ENCODE results near the gene EIF3CL.
"Not testable (repeated sequence)": the region's sequence is repeated elsewhere in the genome, so short reads cannot be mapped to it uniquely, and the experiment has no call there.

The EIF3CL gene

GRCh38 chr16:28403220-28404072, at the start of gene EIF3CL:
Gene EIF3CL, minus strand, starts transcription at chr16:28403841. Its CDS starts 223 bp downstream, at chr16:28403618.
- H2AFZ ChIP-seq; H3K27me3 ChIP-seq (ENCODE audit: control insufficient read depth, insufficient read depth, low read length); H3K36me3 ChIP-seq (ENCODE audit: control insufficient read depth, insufficient read depth, low read length); H3K4me3 ChIP-seq (ENCODE audit: low read depth, low read length); H3K9me3 ChIP-seq (ENCODE audit: control insufficient read depth, low read length); H3K9ac ChIP-seq; H3K4me1 ChIP-seq; H3K27ac ChIP-seq; H3K79me2 ChIP-seq; H3K4me2 ChIP-seq (ENCODE audit: low read length): not testable (repeated sequence)

- H3K27me3 ChIP-seq (ENCODE audit: control insufficient read depth, insufficient read depth, low read length); H3K9ac ChIP-seq; H3K27ac ChIP-seq; H3K4me1 ChIP-seq; H3K79me2 ChIP-seq; H2AFZ ChIP-seq; H3K9me3 ChIP-seq (ENCODE audit: control insufficient read depth, low read length); H3K36me3 ChIP-seq (ENCODE audit: control insufficient read depth, insufficient read depth, low read length); H3K4me3 ChIP-seq (ENCODE audit: low read depth, low read length); H3K4me2 ChIP-seq (ENCODE audit: low read length): not testable (repeated sequence)
These were observed 43.4 kb upstream of the EIF3CL start for GRCh38 chr16:28447081-28447480.

GRCh38 chr16:28446388-28446787, 42.7 kb upstream of the EIF3CL start:
- not testable (repeated sequence) for H3K9me3 ChIP-seq (ENCODE audit: control insufficient read depth, low read length); H3K27ac ChIP-seq; H3K4me1 ChIP-seq; H3K27me3 ChIP-seq (ENCODE audit: control insufficient read depth, insufficient read depth, low read length); H3K4me3 ChIP-seq (ENCODE audit: low read depth, low read length); H2AFZ ChIP-seq; H3K79me2 ChIP-seq; H3K9ac ChIP-seq; H3K4me2 ChIP-seq (ENCODE audit: low read length); H3K36me3 ChIP-seq (ENCODE audit: control insufficient read depth, insufficient read depth, low read length)

GRCh38 chr16:28443943-28444342, 40.3 kb upstream of the EIF3CL start:
- not testable (repeated sequence) for H3K9ac ChIP-seq; H3K36me3 ChIP-seq (ENCODE audit: control insufficient read depth, insufficient read depth, low read length); H3K9me3 ChIP-seq (ENCODE audit: control insufficient read depth, low read length); H2AFZ ChIP-seq; H3K27me3 ChIP-seq (ENCODE audit: control insufficient read depth, insufficient read depth, low read length); H3K27ac ChIP-seq; H3K4me2 ChIP-seq (ENCODE audit: low read length); H3K79me2 ChIP-seq; H3K4me3 ChIP-seq (ENCODE audit: low read depth, low read length); H3K4me1 ChIP-seq

- not testable (repeated sequence) for H3K36me3 ChIP-seq (ENCODE audit: control insufficient read depth, insufficient read depth, low read length); H2AFZ ChIP-seq; H3K27me3 ChIP-seq (ENCODE audit: control insufficient read depth, insufficient read depth, low read length); H3K4me1 ChIP-seq; H3K27ac ChIP-seq; H3K79me2 ChIP-seq; H3K4me3 ChIP-seq (ENCODE audit: low read depth, low read length); H3K4me2 ChIP-seq (ENCODE audit: low read length); H3K9me3 ChIP-seq (ENCODE audit: control insufficient read depth, low read length); H3K9ac ChIP-seq
These were observed 35.3 kb upstream of the EIF3CL start for GRCh38 chr16:28438899-28439298.

GRCh38 chr16:28435340-28435739, 31.7 kb upstream of the EIF3CL start:
- H3K9me3 ChIP-seq (ENCODE audit: control insufficient read depth, low read length); H3K27ac ChIP-seq; H3K36me3 ChIP-seq (ENCODE audit: control insufficient read depth, insufficient read depth, low read length); H3K4me1 ChIP-seq; H3K9ac ChIP-seq; H2AFZ ChIP-seq; H3K4me2 ChIP-seq (ENCODE audit: low read length); H3K4me3 ChIP-seq (ENCODE audit: low read depth, low read length); H3K27me3 ChIP-seq (ENCODE audit: control insufficient read depth, insufficient read depth, low read length); H3K79me2 ChIP-seq: not testable (repeated sequence)

GRCh38 chr16:28426060-28426680, 22.5 kb upstream of the EIF3CL start:
- not testable (repeated sequence) for H3K4me3 ChIP-seq (ENCODE audit: low read depth, low read length); H3K79me2 ChIP-seq; H3K4me1 ChIP-seq; H3K27me3 ChIP-seq (ENCODE audit: control insufficient read depth, insufficient read depth, low read length); H3K36me3 ChIP-seq (ENCODE audit: control insufficient read depth, insufficient read depth, low read length); H3K4me2 ChIP-seq (ENCODE audit: low read length); H2AFZ ChIP-seq; H3K9ac ChIP-seq; H3K27ac ChIP-seq; H3K9me3 ChIP-seq (ENCODE audit: control insufficient read depth, low read length)

- not testable (repeated sequence) for H3K4me3 ChIP-seq (ENCODE audit: low read depth, low read length); H3K79me2 ChIP-seq; H3K4me1 ChIP-seq; H3K27me3 ChIP-seq (ENCODE audit: control insufficient read depth, insufficient read depth, low read length); H3K27ac ChIP-seq; H3K36me3 ChIP-seq (ENCODE audit: control insufficient read depth, insufficient read depth, low read length); H2AFZ ChIP-seq; H3K4me2 ChIP-seq (ENCODE audit: low read length); H3K9me3 ChIP-seq (ENCODE audit: control insufficient read depth, low read length); H3K9ac ChIP-seq
These were observed 17.6 kb upstream of the EIF3CL start for GRCh38 chr16:28421071-28421750.

GRCh38 chr16:28417033-28417432, 13.4 kb upstream of the EIF3CL start:
- not testable (repeated sequence) for H3K36me3 ChIP-seq (ENCODE audit: control insufficient read depth, insufficient read depth, low read length)

GRCh38 chr16:28414530-28414929, 10.9 kb upstream of the EIF3CL start:
- not testable (repeated sequence) for H3K4me3 ChIP-seq (ENCODE audit: low read depth, low read length); H3K36me3 ChIP-seq (ENCODE audit: control insufficient read depth, insufficient read depth, low read length); H3K27me3 ChIP-seq (ENCODE audit: control insufficient read depth, insufficient read depth, low read length); H2AFZ ChIP-seq; H3K79me2 ChIP-seq; H3K9ac ChIP-seq; H3K9me3 ChIP-seq (ENCODE audit: control insufficient read depth, low read length); H3K4me2 ChIP-seq (ENCODE audit: low read length); H3K4me1 ChIP-seq; H3K27ac ChIP-seq

More at GRCh38 chr16:28417033-28417432, 13.4 kb upstream of the EIF3CL start:
- not testable (repeated sequence) for H3K9me3 ChIP-seq (ENCODE audit: control insufficient read depth, low read length); H3K79me2 ChIP-seq; H3K4me1 ChIP-seq; H3K9ac ChIP-seq; H3K4me3 ChIP-seq (ENCODE audit: low read depth, low read length); H3K4me2 ChIP-seq (ENCODE audit: low read length); H3K27me3 ChIP-seq (ENCODE audit: control insufficient read depth, insufficient read depth, low read length); H2AFZ ChIP-seq; H3K27ac ChIP-seq

- not testable (repeated sequence) for H3K4me3 ChIP-seq (ENCODE audit: low read depth, low read length); H2AFZ ChIP-seq; H3K79me2 ChIP-seq; H3K4me1 ChIP-seq; H3K27me3 ChIP-seq (ENCODE audit: control insufficient read depth, insufficient read depth, low read length); H3K9ac ChIP-seq; H3K27ac ChIP-seq; H3K36me3 ChIP-seq (ENCODE audit: control insufficient read depth, insufficient read depth, low read length); H3K4me2 ChIP-seq (ENCODE audit: low read length); H3K9me3 ChIP-seq (ENCODE audit: control insufficient read depth, low read length)
These were observed 9.9 kb upstream of the EIF3CL start for GRCh38 chr16:28413585-28413984.

Measured in parathyroid adenoma (tissue), 2 donors.